Peyer's patch (tissue), 4 donors: Measurements from ENCODE around the gene CDK5. TPM values are rescaled to one million over a fixed set of nuclear protein-coding genes. Genes with fewer than 3 reads are reported as not detected.

Experiments
- DNase-seq, 3 donors: peaks; one replicate each; pipeline ENCODE4 v3.0.0-alpha.2; 2017 to 2019
- H3K27ac ChIP-seq, 4 donors: fragments of 200-600 bp; sonication (generic); one replicate each; pipeline ENCODE4 v1.5.1; 2016 to 2019
- H3K27me3 ChIP-seq, 2 donors: fragments of 200-600 bp; sonication (generic); one replicate each; pipeline ENCODE4 v1.5.1; 2019
- H3K36me3 ChIP-seq, 3 donors: fragments of 200-600 bp; sonication (generic); one replicate each; pipeline ENCODE4 v1.5.1; 2016 to 2019
- H3K4me1 ChIP-seq, 4 donors: fragments of 200-600 bp; sonication (generic); one replicate each; pipeline ENCODE4 v1.5.1; 2016 to 2019
- H3K4me3 ChIP-seq, 4 donors: fragments of 200-600 bp; sonication (generic); 1 replicate in 3 of 4; 2 replicates in 1 of 4; pipeline ENCODE4 v1.5.1; 2016 to 2019; ENCODE audit warnings: mild to moderate bottlenecking in 1 of 4
- H3K9me3 ChIP-seq, 4 donors: fragments of 200-600 bp; sonication (generic); one replicate each; pipeline ENCODE4 v1.5.1; 2016 to 2019; ENCODE audit warnings: mild to moderate bottlenecking in 1 of 4
- POLR2A ChIP-seq, 2 donors: fragments of 450-650 bp; IDR thresholded peaks; one replicate each; pipeline ENCODE4 v1.5.1; 2017; ENCODE audit warnings: antibody characterized with exemption in 2 of 2, mild to moderate bottlenecking in 2 of 2, moderate library complexity in 2 of 2
- total RNA-seq, 4 donors: library from RNA; depleted of rRNA; stranded (reverse); fragments of >200 nt; gene quantifications; one replicate each; pipeline ENCODE4 v1.1.0, GENCODE V29; 2016
- TF ChIP-seq, protein P1 (sequence below), 6 experiments: fragments of 450-650 bp in 4 of 6; fragments of 200-600 bp in 2 of 6; sonication (generic) in 1 of 6; IDR thresholded peaks; one replicate each; pipeline ENCODE4 v1.5.1; 2017 to 2019; ENCODE audit warnings: antibody characterized with exemption in 6 of 6, mild to moderate bottlenecking in 3 of 6, moderate library complexity in 1 of 6

The CDK5 gene
- total RNA-seq, 4 donors from 2014 or later = 6.9 to 15.4 (median 13.8) TPM

DNA sequence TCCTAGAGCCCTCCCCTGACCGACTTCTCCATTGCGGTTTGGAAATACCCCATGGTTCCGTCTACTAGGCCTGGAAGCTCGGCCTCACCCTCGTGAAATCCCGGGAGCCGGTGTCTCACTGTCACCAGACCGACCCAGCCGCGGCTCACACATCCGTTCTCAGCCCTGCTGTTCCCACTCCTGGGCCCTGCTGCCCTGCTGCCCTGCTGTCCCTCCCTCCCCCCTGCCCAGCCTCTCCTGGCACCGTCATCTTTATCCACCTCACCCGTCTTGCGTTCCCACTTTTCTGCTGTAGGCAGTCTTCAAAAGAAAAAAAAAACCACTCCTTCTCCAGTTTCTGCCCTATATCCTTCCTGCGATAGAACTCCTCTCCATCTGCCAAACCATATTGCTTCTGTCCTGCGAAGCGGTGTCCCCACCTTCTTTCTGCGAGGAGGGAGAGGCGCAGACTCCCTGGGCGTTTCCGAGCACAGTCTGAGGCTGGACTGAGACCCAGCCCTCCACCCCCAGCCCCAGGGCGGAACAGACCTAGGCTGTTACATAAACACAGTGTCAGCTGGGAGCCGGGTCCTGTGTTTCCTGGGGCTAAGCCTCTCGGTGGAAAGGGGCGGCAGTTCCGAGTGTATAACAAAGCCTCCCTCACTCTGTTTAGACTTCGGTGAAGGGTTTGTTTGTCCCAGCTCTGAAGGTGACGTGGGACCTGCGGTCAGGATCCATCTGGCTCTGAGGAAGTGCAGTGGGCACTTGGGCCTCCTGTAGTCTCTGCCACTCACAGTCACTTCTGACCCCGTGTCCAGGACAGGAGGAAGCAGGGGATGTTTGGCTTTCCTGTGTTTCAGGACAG lies 31.4 kb upstream of the CDK5 start:
- peak overlapping the region; percentile 73 to 86 (median 78) for H3K27ac ChIP-seq
- H3K4me1 ChIP-seq = peaks cover 0 to 49% (median 10%) of the 10 kb centered on the region in 4 donors
- peaks cover 0 to 5% (median 0%) of the 10 kb centered on the region in 3 donors for H3K36me3 ChIP-seq
- peak overlapping the region in 2 of 4 donors; percentile 94 to 97 for H3K4me3 ChIP-seq
- DNase-seq = peak in 1 of 3 donors; percentile 67
- H3K27me3 ChIP-seq = no peaks in the 10 kb centered on the region
- H3K9me3 ChIP-seq = no peaks in the 10 kb centered on the region
- TF ChIP-seq, protein P1, sequence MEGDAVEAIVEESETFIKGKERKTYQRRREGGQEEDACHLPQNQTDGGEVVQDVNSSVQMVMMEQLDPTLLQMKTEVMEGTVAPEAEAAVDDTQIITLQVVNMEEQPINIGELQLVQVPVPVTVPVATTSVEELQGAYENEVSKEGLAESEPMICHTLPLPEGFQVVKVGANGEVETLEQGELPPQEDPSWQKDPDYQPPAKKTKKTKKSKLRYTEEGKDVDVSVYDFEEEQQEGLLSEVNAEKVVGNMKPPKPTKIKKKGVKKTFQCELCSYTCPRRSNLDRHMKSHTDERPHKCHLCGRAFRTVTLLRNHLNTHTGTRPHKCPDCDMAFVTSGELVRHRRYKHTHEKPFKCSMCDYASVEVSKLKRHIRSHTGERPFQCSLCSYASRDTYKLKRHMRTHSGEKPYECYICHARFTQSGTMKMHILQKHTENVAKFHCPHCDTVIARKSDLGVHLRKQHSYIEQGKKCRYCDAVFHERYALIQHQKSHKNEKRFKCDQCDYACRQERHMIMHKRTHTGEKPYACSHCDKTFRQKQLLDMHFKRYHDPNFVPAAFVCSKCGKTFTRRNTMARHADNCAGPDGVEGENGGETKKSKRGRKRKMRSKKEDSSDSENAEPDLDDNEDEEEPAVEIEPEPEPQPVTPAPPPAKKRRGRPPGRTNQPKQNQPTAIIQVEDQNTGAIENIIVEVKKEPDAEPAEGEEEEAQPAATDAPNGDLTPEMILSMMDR (IDR thresholded peaks at IDR 0.05) = no peak
- TF ChIP-seq POLR2A (IDR thresholded peaks at IDR 0.05) = no peak

DNA sequence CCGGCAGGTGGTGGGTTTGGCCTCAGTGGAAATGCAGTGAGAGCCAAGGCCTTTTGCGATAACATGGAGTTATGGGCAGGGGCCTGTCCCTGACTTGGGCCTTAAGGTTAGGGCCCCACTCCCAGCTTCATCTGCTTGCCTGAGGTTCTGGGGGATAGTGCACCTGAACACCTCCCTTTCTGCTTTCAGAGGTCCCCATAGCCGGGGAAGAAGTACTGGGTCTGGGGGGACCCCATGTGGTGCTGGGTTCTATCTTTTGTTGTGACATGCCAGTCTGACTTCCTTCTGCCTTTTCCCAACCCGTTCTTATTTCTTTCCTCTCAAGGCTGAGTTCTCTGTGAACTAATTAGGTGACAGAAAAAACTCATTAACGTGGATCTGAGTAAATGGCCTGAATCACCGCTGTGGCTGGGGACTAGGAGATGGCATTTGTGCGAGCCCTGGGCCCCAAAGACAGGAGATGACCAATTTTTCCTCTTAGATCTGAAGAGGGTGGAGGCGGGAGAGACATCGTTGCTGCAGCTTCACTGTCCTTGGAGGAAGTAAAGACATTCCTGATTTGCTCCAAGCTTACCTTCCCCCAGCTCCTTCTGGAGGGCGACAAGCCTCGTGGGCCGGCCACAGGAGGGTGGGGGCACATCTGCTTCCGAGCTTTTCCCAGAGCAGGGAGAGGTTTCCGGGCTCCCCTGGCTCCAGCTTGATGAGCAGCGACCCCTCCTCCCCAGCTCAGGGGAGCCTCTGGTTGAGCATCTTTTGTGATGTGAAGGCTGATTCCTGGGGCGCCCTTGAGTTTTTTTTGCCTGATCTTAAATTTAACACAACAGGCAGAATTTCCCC lies 30.5 kb upstream of the CDK5 start:
- Histone ChIP-seq H3K9me3 (no peaks in the 10 kb centered on the region), H3K27ac (peak overlapping the region; percentile 73 to 86 (median 78)), H3K4me3 (peak overlapping the region; percentile 63 to 97 (median 82)), H3K27me3 (no peaks in the 10 kb centered on the region), H3K36me3 (peaks cover 0 to 5% (median 0%) of the 10 kb centered on the region in 3 donors), H3K4me1 (peaks cover 0 to 55% (median 15%) of the 10 kb centered on the region in 4 donors)
- TF ChIP-seq, protein P1 (IDR thresholded peaks at IDR 0.05) = no peak
- TF ChIP-seq POLR2A (IDR thresholded peaks at IDR 0.05) = no peak
- no peak for DNase-seq

DNA sequence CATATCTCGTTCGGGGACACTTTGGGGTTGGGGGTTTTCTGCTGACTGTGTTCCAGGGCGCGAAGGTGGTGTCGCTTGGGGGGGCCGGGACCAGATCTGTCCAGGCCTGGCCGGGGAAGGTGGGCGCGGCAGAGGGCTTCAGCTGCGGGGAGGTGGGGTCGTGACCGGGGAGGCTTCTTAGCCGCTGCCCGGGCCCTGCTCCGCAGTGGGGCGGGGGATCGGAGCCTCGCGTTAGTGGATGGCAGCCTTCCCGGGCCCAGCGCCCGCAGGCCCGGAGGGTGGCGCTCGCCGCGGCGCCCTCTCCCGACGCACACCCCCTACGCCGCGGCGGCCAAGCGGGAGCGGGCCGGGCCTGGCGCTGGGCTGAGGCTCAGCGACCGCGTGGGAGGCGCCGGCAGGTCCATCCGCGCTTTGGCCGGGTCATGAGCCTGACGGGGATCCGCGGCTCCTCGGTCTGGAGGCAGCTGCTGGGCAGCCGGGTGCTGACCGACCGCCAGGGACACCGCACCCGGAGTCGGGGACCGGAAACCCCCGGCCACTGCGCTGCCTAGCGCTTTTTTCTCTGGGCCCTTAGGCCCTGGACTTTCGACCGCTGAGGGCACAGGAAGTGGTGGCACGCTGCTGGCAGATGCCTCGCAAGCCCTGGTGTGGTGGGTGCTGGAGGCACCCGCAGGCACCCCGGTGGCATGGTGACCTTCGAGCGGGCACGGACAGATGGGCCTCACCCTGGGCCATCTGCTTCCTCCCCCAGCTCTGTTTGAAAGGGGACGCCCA lies 29.7 kb upstream of the CDK5 start:
- Histone ChIP-seq H3K27me3 (no peaks in the 10 kb centered on the region), H3K4me3 (peak overlapping the region; percentile 63 to 97 (median 82)), H3K9me3 (no peaks in the 10 kb centered on the region), H3K4me1 (peaks cover 0 to 58% (median 17%) of the 10 kb centered on the region in 4 donors), H3K36me3 (no peaks in the 10 kb centered on the region), H3K27ac (peak overlapping the region; percentile 73 to 86 (median 78))
- TF ChIP-seq POLR2A (IDR thresholded peaks at IDR 0.05) = peak; percentile 54 to 70
- TF ChIP-seq, protein P1 (IDR thresholded peaks at IDR 0.05) = peak in 5 of 6 experiments; percentile 27 to 43 (median 36)
- peak; percentile 27 to 83 (median 83) for DNase-seq

DNA sequence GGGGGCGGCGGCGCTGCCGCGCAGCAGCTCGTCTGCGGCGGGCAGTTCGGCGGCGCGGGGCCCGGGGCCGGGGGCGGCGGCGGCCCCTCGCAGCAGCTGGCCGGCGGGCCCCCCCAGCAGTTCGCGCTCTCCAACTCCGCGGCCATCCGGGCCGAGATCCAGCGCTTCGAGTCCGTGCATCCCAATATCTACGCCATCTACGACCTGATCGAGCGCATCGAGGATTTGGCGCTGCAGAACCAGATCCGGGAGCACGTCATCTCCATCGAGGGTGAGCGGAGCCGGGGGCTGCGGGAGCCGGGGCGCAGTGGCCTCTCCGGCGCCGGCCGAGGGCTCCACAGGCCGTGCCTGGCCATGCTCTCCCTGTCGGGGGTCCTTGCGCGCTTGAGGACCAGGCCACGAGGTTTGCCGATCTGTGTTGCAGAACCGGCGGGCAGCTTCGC lies 29.1 kb upstream of the CDK5 start:
- TF ChIP-seq, protein P1 (IDR thresholded peaks at IDR 0.05) = no peak
- TF ChIP-seq POLR2A (IDR thresholded peaks at IDR 0.05) = no peak
- Histone ChIP-seq H3K36me3 (no peaks in the 10 kb centered on the region), H3K4me3 (peak overlapping the region; percentile 63 to 97 (median 82)), H3K9me3 (no peaks in the 10 kb centered on the region), H3K4me1 (peaks cover 3 to 62% (median 23%) of the 10 kb centered on the region in 4 donors), H3K27ac (peak overlapping the region; percentile 73 to 86 (median 78)), H3K27me3 (no peaks in the 10 kb centered on the region)
- DNase-seq = peak in 1 of 3 donors; percentile 27
